Panc1 (cell line): ENCODE data around the gene CHKB. TPM values are rescaled to one million over a fixed set of nuclear protein-coding genes. Genes with fewer than 3 reads are reported as not detected.

Source experiments
- ATAC-seq: fragments of 200-7000 bp; cut with Tn5 transposase; 2 replicates; pipeline ENCODE4 v1.9.1; 2020; ENCODE audit warnings: mild to moderate bottlenecking, moderate library complexity
- BruUV-seq: library from RNA; stranded (reverse); fragments of 400-500 nt; replicated peaks from 2 replicates; lab custom pipeline; 2021; lab: Mats Ljungman, UMichigan
- CTCF ChIA-PET: fragments of 300-600 bp; sonication (Branson Sonifier 250); formaldehyde crosslinking; loops from one replicate; lab custom pipeline; 2022; ENCODE audit warnings: antibody characterized with exemption; lab: Charles Lee
- POLR2A ChIA-PET: fragments of 300-600 bp; sonication (Branson Sonifier 250); formaldehyde crosslinking; loops from one replicate; lab custom pipeline; 2022; ENCODE audit warnings: antibody characterized with exemption; lab: Charles Lee
- DNase-seq: peaks from one replicate; pipeline ENCODE4 v3.0.0-alpha.2; 2010; ENCODE audit warnings: low read depth, low spot score
- H3K27ac ChIP-seq: 2 replicates; pipeline ENCODE4 v1.5.1; 2011; ENCODE audit warnings: mild to moderate bottlenecking, low read length, inconsistent platforms
- H3K27me3 ChIP-seq: fragments of 200-500 bp; sonication (Bioruptor generic); 2 replicates; pipeline ENCODE4 v1.6.0; 2014; ENCODE audit warnings: low read length, inconsistent platforms; ENCODE audit not compliant: control insufficient read depth, insufficient read depth
- H3K36me3 ChIP-seq: fragments of 200-500 bp; sonication (Bioruptor generic); 2 replicates; pipeline ENCODE4 v1.5.1; 2014; ENCODE audit warnings: inconsistent platforms, mild to moderate bottlenecking, low read length, moderate library complexity; ENCODE audit not compliant: control insufficient read depth, insufficient read depth
- H3K4me1 ChIP-seq: 2 replicates; pipeline ENCODE4 v1.5.1; 2011; ENCODE audit warnings: inconsistent platforms, mild to moderate bottlenecking, low read length, moderate library complexity; ENCODE audit not compliant: control insufficient read depth, insufficient read depth
- H3K4me3 ChIP-seq, 2 experiments: 2 replicates each; pipeline ENCODE4 v1.5.1; 2011 to 2012; ENCODE audit warnings: low read depth in 2 of 2, low read length in 2 of 2, mild to moderate bottlenecking in 2 of 2, inconsistent platforms in 1 of 2, moderate library complexity in 1 of 2
- H3K9me3 ChIP-seq: fragments of 200-500 bp; sonication (Bioruptor generic); 2 replicates; pipeline ENCODE4 v1.5.1; 2014; ENCODE audit warnings: low read depth, mild to moderate bottlenecking, inconsistent platforms, low read length, moderate library complexity; ENCODE audit not compliant: control insufficient read depth, insufficient read depth
- POLR2AphosphoS5 ChIP-seq: IDR thresholded peaks from 2 replicates; pipeline ENCODE4 v1.6.1; 2012; ENCODE audit warnings: mild to moderate bottlenecking, low read depth, low read length, moderate library complexity
- REST ChIP-seq, 2 experiments: IDR thresholded peaks; 2 replicates each; pipeline ENCODE4 v1.6.1; 2011 to 2012; ENCODE audit warnings: low read depth in 2 of 2, control low read depth in 1 of 2, low read length in 1 of 2, mild to moderate bottlenecking in 1 of 2, moderate library complexity in 1 of 2; ENCODE audit not compliant: insufficient read depth in 1 of 2
- SIN3A ChIP-seq: IDR thresholded peaks from 2 replicates; pipeline ENCODE4 v1.6.1; 2012; ENCODE audit warnings: low read depth, mild to moderate bottlenecking, low read length, moderate library complexity, borderline replicate concordance; ENCODE audit not compliant: insufficient read depth
- TCF7L2 ChIP-seq: IDR thresholded peaks from 2 replicates; pipeline ENCODE4 v1.6.1; 2011; ENCODE audit warnings: mild to moderate bottlenecking, low read depth, low read length, inconsistent platforms
- in situ Hi-C: cut with HindIII; loops from 2 replicates; pipeline ENCODE4 v1.10.0; 2016; ENCODE audit warnings: low sequenced_read_pairs, low pct_unique_long_range_greater_than_20kb
- intact Hi-C: fragments of 100-400 bp; cut with micrococcal nuclease; formaldehyde crosslinking; loops from one replicate; pipeline ENCODE4 v1.10.0; 2022; ENCODE audit not compliant: unreplicated experiment
- total RNA-seq: library from RNA; stranded (reverse); gene quantifications from one replicate; pipeline ENCODE4 v1.2.1, GENCODE V29; 2021; ENCODE audit not compliant: unreplicated experiment
- TF ChIP-seq, protein P1 (sequence below): fragments of 450-650 bp; IDR thresholded peaks from 2 replicates; pipeline ENCODE4 v1.5.1; 2017; ENCODE audit warnings: mild to moderate bottlenecking

Gene CHKB
- total RNA-seq, 1 experiment from 2014 or later: 43.5 TPM

DNA sequence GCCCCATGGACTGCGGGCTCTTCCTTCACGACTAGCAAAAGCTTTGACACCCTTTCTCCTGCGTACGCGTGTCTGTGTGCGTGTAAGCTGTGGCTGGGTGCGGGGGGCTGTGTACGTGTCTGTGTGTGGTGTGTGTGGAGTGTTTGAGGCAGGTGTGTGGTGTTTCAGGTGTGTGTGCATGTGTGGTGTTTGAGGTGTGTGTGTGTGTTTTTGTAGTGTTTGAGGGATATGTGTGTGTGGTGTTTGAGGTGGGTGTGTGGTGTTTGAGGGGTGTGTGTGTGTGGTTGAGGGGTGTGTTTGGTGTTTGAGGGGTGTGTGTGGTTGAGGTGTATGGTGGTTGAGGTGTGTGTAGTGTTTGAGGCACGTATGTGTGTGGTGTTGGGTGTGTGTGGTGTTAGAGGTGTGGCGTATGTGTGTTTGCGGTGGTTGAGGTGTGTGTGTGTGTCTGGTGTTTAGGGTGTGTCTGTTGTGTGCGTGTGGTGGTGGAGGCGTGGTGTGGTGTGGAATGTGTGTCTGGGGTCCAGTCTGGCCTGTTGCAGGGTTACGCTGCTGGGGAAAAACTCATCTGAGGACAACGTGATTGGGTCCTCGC is 46.0 kb upstream of the CHKB start:
- DNase-seq: no peak
- H3K4me3 ChIP-seq: peak overlapping the region; percentile 82 to 85
- intact Hi-C loops: no loop called here
- in situ Hi-C loops: no loop called here
- H3K4me1 ChIP-seq: no peaks in the 10 kb centered on the region
- no peak for ATAC-seq
- H3K27ac ChIP-seq: peak overlapping the region; percentile 90
- no peaks in the 10 kb centered on the region for H3K9me3 ChIP-seq
- H3K27me3 ChIP-seq: no peaks in the 10 kb centered on the region
- BruUV-seq: no TSS peak
- ChIA-PET POLR2A (no interaction called here), CTCF (no interaction called here)
- no peaks in the 10 kb centered on the region; the same call in 1 of the 2 replicates for H3K36me3 ChIP-seq
- TF ChIP-seq POLR2AphosphoS5 (no peak), SIN3A (no peak)
- TF ChIP-seq, protein P1, sequence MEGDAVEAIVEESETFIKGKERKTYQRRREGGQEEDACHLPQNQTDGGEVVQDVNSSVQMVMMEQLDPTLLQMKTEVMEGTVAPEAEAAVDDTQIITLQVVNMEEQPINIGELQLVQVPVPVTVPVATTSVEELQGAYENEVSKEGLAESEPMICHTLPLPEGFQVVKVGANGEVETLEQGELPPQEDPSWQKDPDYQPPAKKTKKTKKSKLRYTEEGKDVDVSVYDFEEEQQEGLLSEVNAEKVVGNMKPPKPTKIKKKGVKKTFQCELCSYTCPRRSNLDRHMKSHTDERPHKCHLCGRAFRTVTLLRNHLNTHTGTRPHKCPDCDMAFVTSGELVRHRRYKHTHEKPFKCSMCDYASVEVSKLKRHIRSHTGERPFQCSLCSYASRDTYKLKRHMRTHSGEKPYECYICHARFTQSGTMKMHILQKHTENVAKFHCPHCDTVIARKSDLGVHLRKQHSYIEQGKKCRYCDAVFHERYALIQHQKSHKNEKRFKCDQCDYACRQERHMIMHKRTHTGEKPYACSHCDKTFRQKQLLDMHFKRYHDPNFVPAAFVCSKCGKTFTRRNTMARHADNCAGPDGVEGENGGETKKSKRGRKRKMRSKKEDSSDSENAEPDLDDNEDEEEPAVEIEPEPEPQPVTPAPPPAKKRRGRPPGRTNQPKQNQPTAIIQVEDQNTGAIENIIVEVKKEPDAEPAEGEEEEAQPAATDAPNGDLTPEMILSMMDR: no peak

DNA sequence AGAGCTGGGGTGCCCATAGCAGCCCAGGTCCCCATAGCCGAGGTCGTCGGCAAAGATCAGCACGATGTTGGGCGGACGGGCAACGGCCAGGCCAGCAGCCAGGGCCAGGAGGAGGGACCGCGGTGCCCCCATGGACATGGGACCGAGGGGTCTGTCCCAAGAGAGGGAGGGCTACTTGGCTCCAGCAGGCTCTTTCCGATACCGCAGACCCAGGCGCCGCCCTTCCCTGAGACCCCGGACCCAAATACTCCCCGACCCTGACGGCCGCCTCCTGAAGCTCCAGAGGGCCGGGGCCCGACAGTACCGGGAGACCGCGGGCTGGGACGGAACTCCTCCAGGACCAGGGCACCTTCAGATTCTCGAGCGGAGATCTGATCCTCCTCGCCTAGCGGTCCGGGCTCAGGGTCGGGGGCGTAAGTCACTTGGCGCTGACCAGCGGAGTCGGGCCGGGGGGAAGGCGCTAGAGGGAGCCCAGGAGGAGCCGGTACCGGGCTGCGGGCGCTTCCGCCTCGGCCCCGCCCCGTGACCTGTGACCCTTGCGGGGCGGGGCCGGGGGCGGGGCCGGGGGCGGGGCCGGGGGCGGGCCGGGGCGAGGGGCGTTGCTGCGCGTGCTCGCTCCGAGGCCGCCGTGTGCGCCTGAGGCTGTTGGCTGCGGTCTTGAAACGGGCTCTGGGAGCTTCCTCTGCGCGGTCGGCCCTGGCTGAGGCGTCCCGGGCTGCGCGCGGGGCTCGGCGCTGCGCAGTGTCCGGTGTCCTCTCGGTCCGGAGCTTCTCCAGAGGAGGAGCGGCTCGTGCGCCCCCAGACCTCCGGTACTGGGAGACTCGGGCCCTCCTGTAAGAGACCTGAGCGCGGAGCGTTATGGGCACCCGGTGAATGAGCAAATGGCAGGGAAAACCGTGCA is 45.2 kb upstream of the CHKB start, which contains the start of gene ARSA:
TSS of gene ARSA (minus strand) at position 511 of the 901 bp plus-strand sequence. CDS start at position 138, 373 bp downstream.
- BruUV-seq: TSS peak; percentile 90
- Histone ChIP-seq H3K36me3 (no peaks in the 10 kb centered on the region; the same call in 1 of the 2 replicates), H3K9me3 (no peaks in the 10 kb centered on the region), H3K4me1 (no peaks in the 10 kb centered on the region), H3K4me3 (peak within 1 kb of the TSS; percentile 82 to 85), H3K27me3 (no peaks in the 10 kb centered on the region), H3K27ac (peak within 1 kb of the TSS; percentile 90)
- TF ChIP-seq, protein P1: peak; percentile 71
- TF ChIP-seq REST (IDR thresholded peaks at IDR 0.05; ENCODE audit: insufficient read depth in 1 of 2, low read depth in 2 of 2, low read length in 1 of 2): no peak
- TF ChIP-seq POLR2AphosphoS5: 0 out of 2 replicates have a peak, but pooled peaks have one; percentile 30
- no peak for TF ChIP-seq TCF7L2
- no peak for TF ChIP-seq SIN3A
- ChIA-PET POLR2A (no interaction called here), CTCF (interaction anchor here (0.7 to 0.8 kb wide), 2 partner anchors 64 to 65 kb away, joined by 3 to 4 read pairs; no protein-coding TSS in a partner anchor)
- intact Hi-C loops: no loop called here
- no peak for DNase-seq
- peak; percentile 87 for ATAC-seq
- in situ Hi-C loops: no loop called here
